ENCODE results near the gene FCAR.

DNA sequence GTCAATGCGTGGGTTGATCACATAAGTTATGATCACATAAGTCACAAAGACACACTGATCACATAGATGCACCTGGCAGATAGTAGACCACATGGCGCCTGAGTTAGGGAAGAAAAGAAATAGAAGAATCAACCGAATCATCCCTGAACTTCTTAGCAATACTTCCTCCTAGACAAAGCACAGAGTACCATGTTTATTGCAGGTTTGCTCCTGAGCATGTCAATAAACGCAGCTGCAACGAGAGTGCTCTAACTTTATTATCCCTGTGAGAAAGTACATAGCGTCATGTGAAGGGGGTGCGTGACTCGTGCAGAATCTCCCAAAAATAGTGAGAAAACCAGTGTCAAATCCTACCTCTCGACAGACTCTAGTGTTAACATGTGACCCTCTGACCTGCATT lies 49.2 kb downstream of the FCAR start:
- TF ChIP-seq, protein P1, sequence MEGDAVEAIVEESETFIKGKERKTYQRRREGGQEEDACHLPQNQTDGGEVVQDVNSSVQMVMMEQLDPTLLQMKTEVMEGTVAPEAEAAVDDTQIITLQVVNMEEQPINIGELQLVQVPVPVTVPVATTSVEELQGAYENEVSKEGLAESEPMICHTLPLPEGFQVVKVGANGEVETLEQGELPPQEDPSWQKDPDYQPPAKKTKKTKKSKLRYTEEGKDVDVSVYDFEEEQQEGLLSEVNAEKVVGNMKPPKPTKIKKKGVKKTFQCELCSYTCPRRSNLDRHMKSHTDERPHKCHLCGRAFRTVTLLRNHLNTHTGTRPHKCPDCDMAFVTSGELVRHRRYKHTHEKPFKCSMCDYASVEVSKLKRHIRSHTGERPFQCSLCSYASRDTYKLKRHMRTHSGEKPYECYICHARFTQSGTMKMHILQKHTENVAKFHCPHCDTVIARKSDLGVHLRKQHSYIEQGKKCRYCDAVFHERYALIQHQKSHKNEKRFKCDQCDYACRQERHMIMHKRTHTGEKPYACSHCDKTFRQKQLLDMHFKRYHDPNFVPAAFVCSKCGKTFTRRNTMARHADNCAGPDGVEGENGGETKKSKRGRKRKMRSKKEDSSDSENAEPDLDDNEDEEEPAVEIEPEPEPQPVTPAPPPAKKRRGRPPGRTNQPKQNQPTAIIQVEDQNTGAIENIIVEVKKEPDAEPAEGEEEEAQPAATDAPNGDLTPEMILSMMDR (IDR thresholded peaks at IDR 0.05 in 2 of 3, conservative IDR thresholded peaks at IDR 0.05 in 1 of 3; ENCODE audit: borderline replicate concordance in 1 of 3, insufficient read depth in 1 of 3, low read depth in 2 of 3, low read length in 2 of 3) = no peak
- TF ChIP-seq POLR2AphosphoS5 (IDR thresholded peaks at IDR 0.05; ENCODE audit: low read depth, low read length) = no peak
- TF ChIP-seq EZH2phosphoT487 (IDR thresholded peaks at IDR 0.05; ENCODE audit: borderline replicate concordance) = no peak
- TF ChIP-seq POLR2A (IDR thresholded peaks at IDR 0.05; ENCODE audit: borderline replicate concordance, extremely low read depth, insufficient read depth, insufficient read length) = no peak
- no peak for TF ChIP-seq EZH2 (IDR thresholded peaks at IDR 0.05)
- no peak for TF ChIP-seq RAD21 (IDR thresholded peaks at IDR 0.05; ENCODE audit: low read depth)
- no peak for TF ChIP-seq SIN3A (IDR thresholded peaks at IDR 0.05; ENCODE audit: low read depth)
- TF ChIP-seq, protein P2, sequence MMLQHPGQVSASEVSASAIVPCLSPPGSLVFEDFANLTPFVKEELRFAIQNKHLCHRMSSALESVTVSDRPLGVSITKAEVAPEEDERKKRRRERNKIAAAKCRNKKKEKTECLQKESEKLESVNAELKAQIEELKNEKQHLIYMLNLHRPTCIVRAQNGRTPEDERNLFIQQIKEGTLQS (IDR thresholded peaks at IDR 0.05) = no peak
- no peak for TF ChIP-seq CEBPB (IDR thresholded peaks at IDR 0.05; ENCODE audit: low read depth)
- no peak for TF ChIP-seq FOSL1 (IDR thresholded peaks at IDR 0.05; ENCODE audit: low read depth)
- TF ChIP-seq, protein P3, sequence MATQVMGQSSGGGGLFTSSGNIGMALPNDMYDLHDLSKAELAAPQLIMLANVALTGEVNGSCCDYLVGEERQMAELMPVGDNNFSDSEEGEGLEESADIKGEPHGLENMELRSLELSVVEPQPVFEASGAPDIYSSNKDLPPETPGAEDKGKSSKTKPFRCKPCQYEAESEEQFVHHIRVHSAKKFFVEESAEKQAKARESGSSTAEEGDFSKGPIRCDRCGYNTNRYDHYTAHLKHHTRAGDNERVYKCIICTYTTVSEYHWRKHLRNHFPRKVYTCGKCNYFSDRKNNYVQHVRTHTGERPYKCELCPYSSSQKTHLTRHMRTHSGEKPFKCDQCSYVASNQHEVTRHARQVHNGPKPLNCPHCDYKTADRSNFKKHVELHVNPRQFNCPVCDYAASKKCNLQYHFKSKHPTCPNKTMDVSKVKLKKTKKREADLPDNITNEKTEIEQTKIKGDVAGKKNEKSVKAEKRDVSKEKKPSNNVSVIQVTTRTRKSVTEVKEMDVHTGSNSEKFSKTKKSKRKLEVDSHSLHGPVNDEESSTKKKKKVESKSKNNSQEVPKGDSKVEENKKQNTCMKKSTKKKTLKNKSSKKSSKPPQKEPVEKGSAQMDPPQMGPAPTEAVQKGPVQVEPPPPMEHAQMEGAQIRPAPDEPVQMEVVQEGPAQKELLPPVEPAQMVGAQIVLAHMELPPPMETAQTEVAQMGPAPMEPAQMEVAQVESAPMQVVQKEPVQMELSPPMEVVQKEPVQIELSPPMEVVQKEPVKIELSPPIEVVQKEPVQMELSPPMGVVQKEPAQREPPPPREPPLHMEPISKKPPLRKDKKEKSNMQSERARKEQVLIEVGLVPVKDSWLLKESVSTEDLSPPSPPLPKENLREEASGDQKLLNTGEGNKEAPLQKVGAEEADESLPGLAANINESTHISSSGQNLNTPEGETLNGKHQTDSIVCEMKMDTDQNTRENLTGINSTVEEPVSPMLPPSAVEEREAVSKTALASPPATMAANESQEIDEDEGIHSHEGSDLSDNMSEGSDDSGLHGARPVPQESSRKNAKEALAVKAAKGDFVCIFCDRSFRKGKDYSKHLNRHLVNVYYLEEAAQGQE (IDR thresholded peaks at IDR 0.05; ENCODE audit: low read depth) = no peak
- no peak for TF ChIP-seq ZNF274 (IDR thresholded peaks at IDR 0.05; ENCODE audit: low read depth, low read length)
- no peak for TF ChIP-seq ZFX (IDR thresholded peaks at IDR 0.05)
